Stimulated activated CD4-positive, alpha-beta T cell treated with anti-CD3 and anti-CD28 coated beads, Interleukin-2, amount 100 ng/mL, for 48 hours (primary cell): ENCODE data around the gene TMLHE.
"Not testable (repeated sequence)": the region's sequence is repeated elsewhere in the genome, so short reads cannot be mapped to it uniquely, and the experiment has no call there.

Experiments
- DNase-seq, 2 donors: peaks; one replicate each; pipeline ENCODE4 v3.0.0-alpha.2; 2020

The TMLHE gene

DNA sequence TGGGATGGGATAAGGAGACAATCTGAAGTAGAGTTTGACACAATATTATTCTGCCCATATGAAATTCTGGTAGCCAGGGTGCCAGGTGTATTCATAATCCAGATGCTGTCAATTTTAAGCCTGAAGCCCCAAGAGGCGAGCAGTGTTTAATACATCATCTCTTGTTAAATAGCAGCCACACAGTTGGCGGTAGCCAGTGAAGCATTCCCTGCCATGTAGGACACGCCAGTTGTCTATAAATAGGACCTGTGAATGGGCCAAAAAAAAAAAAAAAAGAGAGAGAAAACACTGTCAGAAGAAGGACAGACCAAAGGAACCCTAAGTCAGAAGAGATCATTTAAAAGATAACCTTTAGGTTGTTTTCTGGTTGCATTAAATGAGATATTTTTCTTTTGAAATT lies 121.3 kb downstream of the TMLHE start:
- DNase-seq, result not testable (repeated sequence)

DNA sequence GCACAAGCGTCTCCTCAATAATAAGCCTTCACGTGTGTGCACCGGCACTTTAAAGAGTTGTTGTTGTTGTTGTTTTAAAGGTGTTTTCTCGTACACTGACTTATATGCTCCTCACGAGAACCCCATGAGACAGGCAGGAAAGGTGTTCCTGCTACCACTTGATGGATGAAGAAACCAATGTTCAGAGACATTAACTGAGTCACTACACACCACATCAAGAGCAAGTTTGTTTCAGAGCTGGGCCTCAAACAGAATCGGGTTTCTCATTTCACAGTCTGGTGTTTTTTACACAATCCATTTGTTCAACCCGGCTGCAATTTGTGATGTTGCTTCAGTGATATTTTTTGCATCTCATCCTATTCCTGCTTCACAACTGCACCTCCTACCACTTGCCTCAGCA lies 135.6 kb downstream of the TMLHE start:
- not testable (repeated sequence) for DNase-seq

DNA sequence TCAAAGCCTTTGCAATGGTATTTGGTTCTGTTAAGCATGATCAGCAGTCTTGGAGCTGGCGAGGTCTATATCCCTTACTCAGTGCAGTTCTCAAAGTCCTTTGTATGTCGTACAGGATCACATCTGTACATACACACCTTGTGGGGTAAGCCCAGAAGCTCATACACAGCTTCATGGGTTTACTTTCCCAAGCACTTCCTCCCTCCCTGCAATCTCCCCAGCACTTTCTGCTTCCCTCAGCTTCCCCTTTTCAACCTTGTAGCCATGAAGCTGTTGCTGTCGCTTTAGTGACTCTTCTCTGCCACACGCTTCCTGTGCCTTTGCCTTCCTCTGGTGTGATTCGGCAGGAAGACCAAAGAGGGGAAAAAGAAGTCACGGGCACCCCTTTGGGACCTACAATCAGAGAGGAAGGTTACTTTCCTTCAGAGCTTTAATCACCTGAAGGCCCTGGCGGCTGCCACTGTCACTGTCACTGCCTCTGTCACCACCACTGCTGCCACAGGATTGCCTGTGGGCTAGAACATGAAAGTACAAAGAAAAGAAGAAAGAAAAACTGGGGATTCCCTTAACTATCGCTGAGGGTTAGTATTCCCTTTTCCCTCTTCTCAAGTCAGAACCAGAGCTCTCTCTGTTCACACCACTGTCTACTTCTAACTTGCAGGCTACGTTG lies 146.3 kb downstream of the TMLHE start:
- DNase-seq, result not testable (repeated sequence)

DNA sequence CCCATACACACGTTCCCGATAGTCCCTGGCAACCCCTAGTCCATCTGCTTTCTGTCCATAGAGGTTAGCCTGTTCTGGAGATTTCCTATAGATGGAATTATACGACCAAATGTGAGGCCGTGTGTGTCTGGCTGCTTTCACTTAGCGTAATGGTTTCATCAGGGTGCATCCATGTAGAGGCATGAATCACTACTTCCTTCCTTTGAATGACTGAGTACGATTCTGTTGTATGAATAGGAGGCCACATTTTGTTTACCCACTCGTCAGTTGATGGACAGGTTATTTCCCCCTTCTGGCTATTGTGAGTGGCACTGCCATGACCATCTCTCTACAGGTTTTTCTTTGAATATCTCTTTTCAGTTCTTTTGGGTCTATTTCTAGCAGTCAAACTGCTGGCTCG lies 152.3 kb downstream of the TMLHE start:
- not testable (repeated sequence) for DNase-seq

DNA sequence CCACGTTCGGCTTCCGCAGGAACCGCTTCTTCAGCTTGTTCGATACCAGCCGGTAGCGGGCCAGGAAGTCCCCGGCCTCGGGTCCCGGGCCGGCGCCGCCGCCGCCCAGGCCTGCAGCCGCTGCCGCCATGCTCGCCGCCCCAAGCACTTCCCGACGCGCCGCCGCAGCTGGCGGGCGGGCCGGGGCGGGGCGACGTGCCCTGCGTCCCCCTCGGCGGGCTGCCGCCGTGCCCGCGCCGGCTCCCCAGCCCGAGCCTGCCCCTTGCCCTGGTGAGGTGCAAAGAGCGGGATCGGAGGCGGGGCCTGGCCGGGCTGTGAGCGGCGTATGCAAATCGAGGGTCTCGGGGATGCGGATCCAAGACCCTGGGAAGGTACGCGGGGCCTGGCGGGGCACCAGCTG lies 154.3 kb downstream of the TMLHE start, which contains the start of gene F8A3:
F8A3 (minus strand) TSS at position 150 of the 400 bp plus-strand sequence; CDS start at position 130, 20 bp downstream.
- not testable (repeated sequence) for DNase-seq

DNA sequence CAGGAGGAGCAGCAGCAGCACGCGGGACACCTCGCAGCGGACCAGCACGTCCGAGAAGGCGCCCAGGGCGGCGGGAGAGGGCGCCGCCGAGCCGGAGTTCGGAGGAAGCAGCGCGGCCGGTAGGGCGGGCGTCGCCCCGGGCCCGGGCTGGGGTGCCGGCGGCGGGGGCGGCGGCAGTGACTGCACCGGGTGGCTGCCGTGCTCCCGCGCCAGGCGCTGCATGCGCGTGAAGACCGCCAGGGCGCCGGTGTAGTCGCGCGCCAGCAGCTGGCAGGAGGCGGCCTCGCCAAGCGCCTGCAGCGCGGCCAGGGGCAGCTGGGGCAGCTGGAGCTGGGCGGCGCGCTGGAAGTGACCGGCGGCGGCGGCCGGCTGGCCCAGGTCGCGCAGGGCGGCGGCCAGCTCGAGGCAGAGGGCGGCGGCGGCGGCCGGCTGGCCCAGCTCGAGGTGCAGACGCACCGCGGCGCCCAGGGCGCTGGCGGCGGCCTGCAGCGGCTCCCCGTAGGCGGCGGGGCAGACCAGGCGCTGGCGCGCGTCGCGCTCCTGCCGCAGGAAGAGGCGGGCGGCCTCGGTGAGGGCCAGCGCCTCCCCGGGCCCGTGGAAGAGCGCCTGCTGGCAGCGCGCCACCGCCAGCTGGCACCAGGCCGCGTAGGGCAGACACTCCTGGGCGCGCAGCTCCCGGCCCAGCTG lies 154.8 kb downstream of the TMLHE start:
- DNase-seq, result not testable (repeated sequence)

DNA sequence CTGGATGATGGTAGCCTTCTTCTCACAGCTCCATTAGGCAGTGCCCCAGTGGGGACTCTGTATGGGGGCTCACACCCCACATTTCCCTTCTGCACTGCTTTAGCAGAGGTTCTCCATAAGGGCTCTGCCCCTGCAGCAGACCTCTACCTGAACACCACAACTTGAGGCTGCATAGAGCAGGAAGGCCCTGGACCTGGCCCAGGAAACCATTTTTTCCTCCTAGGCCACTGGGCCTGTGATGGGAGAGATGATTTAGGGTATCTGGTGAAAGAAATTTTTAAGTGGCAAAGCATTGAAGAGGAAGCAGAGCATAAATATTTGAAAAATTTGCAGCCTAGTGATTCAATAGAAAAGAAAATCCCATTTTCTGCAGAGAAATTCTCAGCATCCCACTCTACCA lies 171.7 kb downstream of the TMLHE start:
- DNase-seq, result no peak
